Mesenchymal stem cell (in vitro differentiated cells and primary cell): Measurements from ENCODE around the gene DENND1C.

ENCODE experiments used
- DNase-seq: peaks from one replicate; pipeline ENCODE4 v3.0.0-alpha.2; 2013
- H2AFZ ChIP-seq: one replicate; pipeline ENCODE4 v1.6.1; 2013; ENCODE audit warnings: low read depth, mild to moderate bottlenecking, control low read depth, inconsistent platforms, low read length, moderate library complexity
- H2AK5ac ChIP-seq: 2 replicates; pipeline ENCODE4 v1.6.1; 2013; ENCODE audit warnings: low read length, moderate library complexity, mild to moderate bottlenecking, inconsistent platforms; ENCODE audit not compliant: severe bottlenecking
- H2BK120ac ChIP-seq: one replicate; pipeline ENCODE4 v1.6.1; 2013; ENCODE audit warnings: low read depth, mild to moderate bottlenecking, inconsistent platforms, low read length, moderate library complexity
- H2BK12ac ChIP-seq, 2 experiments: one replicate each; pipeline ENCODE4 v1.6.1; 2013; ENCODE audit warnings: inconsistent platforms in 2 of 2, low read length in 2 of 2, mild to moderate bottlenecking in 2 of 2, moderate library complexity in 2 of 2, control low read depth in 1 of 2
- H2BK15ac ChIP-seq: one replicate; pipeline ENCODE4 v1.6.1; 2013; ENCODE audit warnings: mild to moderate bottlenecking, low read depth, inconsistent platforms; ENCODE audit not compliant: poor library complexity, severe bottlenecking
- H2BK5ac ChIP-seq: 2 replicates; pipeline ENCODE4 v1.6.1; 2013; ENCODE audit warnings: low read depth, mild to moderate bottlenecking, low read length, control low read depth, inconsistent platforms; ENCODE audit not compliant: poor library complexity, severe bottlenecking
- H3K14ac ChIP-seq, 2 experiments: one replicate each; pipeline ENCODE4 v1.6.1; 2013; ENCODE audit warnings: inconsistent platforms in 2 of 2, low read length in 2 of 2, control low read depth in 1 of 2, mild to moderate bottlenecking in 1 of 2, moderate library complexity in 1 of 2
- H3K18ac ChIP-seq, 2 experiments: one replicate each; pipeline ENCODE4 v1.6.1; 2013; ENCODE audit warnings: inconsistent platforms in 2 of 2, low read length in 2 of 2, control low read depth in 1 of 2, low read depth in 1 of 2, mild to moderate bottlenecking in 1 of 2
- H3K23ac ChIP-seq, 2 experiments: one replicate each; pipeline ENCODE4 v1.6.1; 2013; ENCODE audit warnings: inconsistent platforms in 2 of 2, low read length in 2 of 2, mild to moderate bottlenecking in 2 of 2, moderate library complexity in 2 of 2, control low read depth in 1 of 2
- H3K27ac ChIP-seq: 2 replicates; pipeline ENCODE4 v1.5.1; 2013; ENCODE audit warnings: mild to moderate bottlenecking, moderate library complexity, low read length, control low read depth, inconsistent platforms; ENCODE audit not compliant: poor library complexity, severe bottlenecking
- H3K27me3 ChIP-seq, 2 experiments: 2 replicates each; pipeline versions ENCODE4 v1.6.1 to v1.7.0; 2013; ENCODE audit warnings: low read length in 2 of 2, mild to moderate bottlenecking in 2 of 2, moderate library complexity in 2 of 2, control low read depth in 1 of 2, inconsistent platforms in 1 of 2; ENCODE audit not compliant: control insufficient read depth in 1 of 2, insufficient read depth in 1 of 2
- H3K36me3 ChIP-seq, 2 experiments: 2 replicates each; pipeline versions ENCODE4 v1.6.1 to v1.7.0; 2013; ENCODE audit warnings: low read length in 2 of 2, control low read depth in 1 of 2, inconsistent platforms in 1 of 2, low read depth in 1 of 2, mild to moderate bottlenecking in 1 of 2; ENCODE audit not compliant: insufficient read depth in 2 of 2, control insufficient read depth in 1 of 2
- H3K4ac ChIP-seq, 2 experiments: one replicate each; pipeline ENCODE4 v1.6.1; 2013; ENCODE audit warnings: inconsistent platforms in 2 of 2, low read length in 2 of 2, mild to moderate bottlenecking in 2 of 2, moderate library complexity in 2 of 2, control low read depth in 1 of 2, low read depth in 1 of 2
- H3K4me1 ChIP-seq: 2 replicates; pipeline ENCODE4 v1.6.1; 2013; ENCODE audit warnings: low read depth, low read length, control low read depth; ENCODE audit not compliant: control insufficient read depth, insufficient read depth
- H3K4me2 ChIP-seq: 2 replicates; pipeline ENCODE4 v1.6.1; 2013; ENCODE audit warnings: low read length, mild to moderate bottlenecking, inconsistent platforms; ENCODE audit not compliant: poor library complexity, severe bottlenecking
- H3K4me3 ChIP-seq, 2 experiments: 2 replicates each; pipeline versions ENCODE4 v1.5.1 to v1.7.0; 2013; ENCODE audit warnings: low read length in 2 of 2, mild to moderate bottlenecking in 2 of 2, control low read depth in 1 of 2, low read depth in 1 of 2; ENCODE audit not compliant: insufficient read depth in 1 of 2
- H3K79me1 ChIP-seq: replicated peaks from 2 replicates; pipeline ENCODE4 v1.6.1; 2013; ENCODE audit warnings: mild to moderate bottlenecking, control low read depth, low read length, inconsistent platforms; ENCODE audit not compliant: poor library complexity, severe bottlenecking
- H3K9ac ChIP-seq: 2 replicates; pipeline ENCODE4 v1.7.0; 2013; ENCODE audit warnings: mild to moderate bottlenecking, low read length, moderate library complexity
- H3K9me3 ChIP-seq: 2 replicates; pipeline ENCODE4 v1.7.0; 2013; ENCODE audit warnings: mild to moderate bottlenecking, low read length; ENCODE audit not compliant: control insufficient read depth
- H4K8ac ChIP-seq: one replicate; pipeline ENCODE4 v1.6.1; 2013; ENCODE audit warnings: inconsistent platforms, mild to moderate bottlenecking, low read length, moderate library complexity
- H4K91ac ChIP-seq: one replicate; pipeline ENCODE4 v1.6.1; 2013; ENCODE audit warnings: mild to moderate bottlenecking, low read length, inconsistent platforms
- WGBS: methylation state at CpG from one replicate; pipeline ENCODE4 v1.1.7; 2013; ENCODE audit warnings: mixed read lengths; 5-methylcytosine and 5-hydroxymethylcytosine counted together

The DENND1C gene

DNA sequence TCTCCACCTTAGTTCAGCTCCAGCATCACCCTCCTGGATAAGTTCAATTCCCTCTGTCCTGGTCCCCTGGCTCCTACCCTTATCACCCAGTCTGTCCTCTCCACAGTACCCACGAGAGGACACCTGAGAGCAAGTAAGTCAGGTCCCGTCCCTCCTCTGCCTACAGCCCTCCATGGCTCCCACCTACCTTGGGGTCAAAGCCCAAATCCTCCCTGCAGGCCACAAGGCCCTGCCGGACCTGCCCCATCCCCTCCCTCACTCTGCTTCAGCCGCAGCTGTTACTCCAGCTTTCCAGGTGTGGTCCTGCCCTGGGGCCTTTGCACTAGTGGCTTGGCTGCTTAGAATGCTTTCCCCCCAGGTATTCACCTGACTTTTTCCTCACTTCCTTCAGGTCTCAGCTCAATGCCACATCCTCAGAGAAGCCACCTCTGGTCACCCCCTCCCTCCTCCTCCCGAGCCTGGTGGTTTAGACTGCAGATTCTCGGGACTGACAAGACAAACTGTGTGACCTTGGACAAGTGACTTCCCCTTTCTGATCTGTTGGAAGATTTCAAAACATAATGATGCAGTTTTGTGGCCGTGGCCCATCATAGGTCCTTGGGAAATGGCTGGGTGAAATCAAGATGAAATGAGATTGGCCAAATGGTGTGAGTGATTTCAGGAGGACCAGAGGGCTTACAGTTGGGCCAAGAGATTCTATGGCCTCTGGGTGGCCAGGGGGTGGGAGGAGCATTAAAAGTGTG lies 16.9 kb upstream of the DENND1C start:
- peaks cover 35 to 52% of the 10 kb centered on the region in 2 experiments for H3K27me3 ChIP-seq
- no peak overlapping the region for H2BK15ac ChIP-seq
- no peak overlapping the region for H3K4me2 ChIP-seq
- no peak for DNase-seq
- no peak overlapping the region for H3K9ac ChIP-seq
- H4K8ac ChIP-seq = no peak overlapping the region
- H3K4me3 ChIP-seq = no peak overlapping the region
- H3K27ac ChIP-seq = no peak overlapping the region
- H4K91ac ChIP-seq = no peak overlapping the region
- no peak overlapping the region for H2BK12ac ChIP-seq
- no peak overlapping the region for H3K14ac ChIP-seq
- 74% methylated on average over 7 of the region's 7 CpGs for WGBS
- H3K18ac ChIP-seq = no peak overlapping the region
- H3K36me3 ChIP-seq = peaks cover 0 to 11% of the 10 kb centered on the region in 2 experiments
- H2BK120ac ChIP-seq = no peak overlapping the region
- no peak overlapping the region for H3K4ac ChIP-seq
- H3K4me1 ChIP-seq = peaks cover 16% of the 10 kb centered on the region
- H2AFZ ChIP-seq = no peak overlapping the region
- no peak overlapping the region for H3K23ac ChIP-seq
- no peaks in the 10 kb centered on the region for H3K79me1 ChIP-seq
- no peak overlapping the region for H2BK5ac ChIP-seq
- H3K9me3 ChIP-seq = no peaks in the 10 kb centered on the region
- H2AK5ac ChIP-seq = no peak overlapping the region

DNA sequence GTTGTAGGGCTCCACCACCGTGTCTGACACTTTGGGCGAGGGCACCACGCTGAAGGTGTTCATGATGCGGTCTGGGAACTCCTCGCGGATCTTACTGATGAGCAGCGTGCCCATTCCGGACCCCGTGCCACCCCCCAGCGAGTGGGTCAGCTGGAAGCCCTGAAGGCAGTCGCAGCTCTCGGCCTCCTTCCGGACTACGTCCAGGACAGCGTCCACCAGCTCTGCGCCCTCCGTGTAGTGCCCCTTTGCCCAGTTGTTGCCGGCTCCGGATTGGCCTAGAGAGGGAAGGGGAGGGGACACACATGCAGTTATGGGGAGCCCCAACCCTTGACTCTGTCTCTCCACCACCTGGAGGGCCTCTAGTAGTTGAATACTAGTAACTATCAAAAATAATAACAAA lies 14.4 kb upstream of the DENND1C start:
- H3K23ac ChIP-seq = no peak overlapping the region
- no peak overlapping the region for H3K18ac ChIP-seq
- no peak overlapping the region for H4K8ac ChIP-seq
- H2AFZ ChIP-seq = no peak overlapping the region
- H2AK5ac ChIP-seq = no peak overlapping the region
- DNase-seq = no peak
- no peaks in the 10 kb centered on the region for H3K4me1 ChIP-seq
- 96% methylated on average over 15 of the region's 19 CpGs for WGBS
- peaks cover 17 to 28% of the 10 kb centered on the region in 2 experiments for H3K27me3 ChIP-seq
- H4K91ac ChIP-seq = no peak overlapping the region
- no peak overlapping the region for H2BK120ac ChIP-seq
- H3K9me3 ChIP-seq = peaks cover 12% of the 10 kb centered on the region
- no peak overlapping the region for H2BK5ac ChIP-seq
- H2BK12ac ChIP-seq = no peak overlapping the region
- H3K79me1 ChIP-seq = no peaks in the 10 kb centered on the region
- H3K36me3 ChIP-seq = peaks cover 0 to 11% of the 10 kb centered on the region in 2 experiments
- no peak overlapping the region for H3K9ac ChIP-seq
- no peak overlapping the region for H3K4me3 ChIP-seq
- no peak overlapping the region for H3K14ac ChIP-seq
- H3K4ac ChIP-seq = no peak overlapping the region
- no peak overlapping the region for H3K27ac ChIP-seq
- H2BK15ac ChIP-seq = no peak overlapping the region
- H3K4me2 ChIP-seq = no peak overlapping the region

DNA sequence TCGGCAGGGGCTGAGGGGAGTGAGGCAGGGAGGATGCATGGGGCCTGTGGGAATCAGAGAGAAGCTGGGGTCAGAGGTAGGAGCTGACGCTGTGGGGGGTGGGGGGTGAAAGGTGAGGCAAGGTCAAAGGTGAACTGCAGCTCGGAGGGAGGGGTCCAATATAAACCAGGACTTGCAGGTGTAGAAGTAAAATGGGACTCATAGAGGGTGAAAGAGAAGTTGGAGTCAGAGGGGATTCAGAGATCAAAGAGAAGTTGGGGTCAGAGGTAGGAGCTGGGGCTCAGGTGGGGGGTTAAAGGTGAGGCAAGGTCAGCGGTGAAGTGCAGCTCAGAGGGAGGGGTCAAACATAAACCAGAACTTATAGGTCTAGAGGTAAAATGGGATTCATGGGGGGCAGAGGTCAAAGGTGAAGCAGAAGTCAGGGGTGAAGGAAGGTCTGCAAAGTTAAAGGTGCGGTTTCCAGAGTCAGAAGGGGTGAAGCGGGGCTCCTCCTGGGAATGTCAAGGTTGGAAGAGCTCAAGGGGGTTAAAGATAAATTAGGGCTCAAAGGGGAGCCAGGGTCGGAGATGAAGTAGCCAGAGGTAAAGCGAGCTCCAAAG lies 12.9 kb upstream of the DENND1C start:
- H3K4me1 ChIP-seq = no peaks in the 10 kb centered on the region

DNA sequence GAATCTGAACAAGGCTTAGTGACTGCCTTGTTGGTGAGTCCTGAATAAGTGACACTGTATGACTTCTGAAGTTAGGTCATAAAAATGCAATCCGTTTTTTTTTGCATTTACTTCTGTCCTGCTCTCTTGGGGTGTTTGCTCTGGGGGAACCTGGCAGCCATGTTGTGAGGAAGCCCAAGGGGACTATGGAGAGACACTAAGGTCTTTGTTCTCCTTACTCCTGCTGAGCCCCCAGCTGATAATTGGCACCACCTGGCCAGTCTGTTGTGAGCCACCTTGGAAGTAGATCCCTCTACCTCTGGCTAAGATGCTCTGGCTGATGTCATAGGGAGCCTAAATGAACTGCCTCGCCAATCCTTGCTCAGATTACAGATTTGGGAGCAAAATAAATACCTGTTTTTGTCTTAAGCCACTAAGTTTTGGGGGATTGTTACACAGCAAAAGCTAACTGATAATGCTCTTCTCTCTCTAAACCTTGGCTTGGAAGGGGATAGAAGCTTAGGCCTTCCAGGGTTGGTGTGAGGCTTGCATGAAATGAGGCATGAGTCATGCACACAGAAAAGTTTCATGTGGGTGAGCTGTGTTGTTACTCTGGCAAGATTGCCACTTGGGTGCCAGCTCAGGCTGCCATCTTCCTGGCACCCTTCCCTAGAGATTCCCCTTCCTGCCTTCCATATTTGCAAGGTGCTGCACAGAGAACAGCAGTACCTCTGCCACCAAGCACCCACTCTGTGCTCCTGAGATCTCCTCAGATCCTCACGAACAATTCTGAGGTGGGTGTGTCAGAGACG lies 10.4 kb upstream of the DENND1C start:
- H3K4me3 ChIP-seq = no peak overlapping the region
- H3K18ac ChIP-seq = no peak overlapping the region
- H3K4me2 ChIP-seq = no peak overlapping the region
- WGBS = 59% methylated on average over 4 of the region's 4 CpGs
- no peak overlapping the region for H2BK120ac ChIP-seq
- no peak overlapping the region for H3K9ac ChIP-seq
- no peak overlapping the region for H3K4ac ChIP-seq
- no peak overlapping the region for H2AFZ ChIP-seq
- no peaks in the 10 kb centered on the region for H3K79me1 ChIP-seq
- no peak overlapping the region for H2AK5ac ChIP-seq
- H4K8ac ChIP-seq = no peak overlapping the region
- H2BK12ac ChIP-seq = no peak overlapping the region
- H3K14ac ChIP-seq = no peak overlapping the region
- no peak overlapping the region for H3K27ac ChIP-seq
- H2BK15ac ChIP-seq = no peak overlapping the region
- peaks cover 0 to 8% of the 10 kb centered on the region in 2 experiments for H3K36me3 ChIP-seq
- no peak overlapping the region for H4K91ac ChIP-seq
- DNase-seq = no peak
- H2BK5ac ChIP-seq = no peak overlapping the region
- peaks cover 12% of the 10 kb centered on the region for H3K9me3 ChIP-seq
- peaks cover 12% of the 10 kb centered on the region in 2 experiments for H3K27me3 ChIP-seq
- H3K23ac ChIP-seq = no peak overlapping the region
- no peaks in the 10 kb centered on the region for H3K4me1 ChIP-seq

More for the DNA sequence above, 12.9 kb upstream of the DENND1C start:
- H3K4ac ChIP-seq = no peak overlapping the region
- no peak overlapping the region for H2BK5ac ChIP-seq
- H3K14ac ChIP-seq = no peak overlapping the region
- no peak overlapping the region for H3K18ac ChIP-seq
- peaks cover 0 to 8% of the 10 kb centered on the region in 2 experiments for H3K36me3 ChIP-seq
- no peak overlapping the region for H2BK12ac ChIP-seq
- H3K27me3 ChIP-seq = peaks cover 14 to 22% of the 10 kb centered on the region in 2 experiments
- H3K27ac ChIP-seq = no peak overlapping the region
- no peak overlapping the region for H2AK5ac ChIP-seq
- H3K4me3 ChIP-seq = no peak overlapping the region
- H3K4me2 ChIP-seq = no peak overlapping the region
- no peak overlapping the region for H4K8ac ChIP-seq
- H3K9ac ChIP-seq = no peak overlapping the region
- no peak overlapping the region for H3K23ac ChIP-seq
- peaks cover 12% of the 10 kb centered on the region for H3K9me3 ChIP-seq
- no peak overlapping the region for H2AFZ ChIP-seq
- H2BK120ac ChIP-seq = no peak overlapping the region
- no peak for DNase-seq
- no peak overlapping the region for H4K91ac ChIP-seq
- H3K79me1 ChIP-seq = no peaks in the 10 kb centered on the region
- 78% methylated on average over 8 of the region's 8 CpGs for WGBS
- H2BK15ac ChIP-seq = no peak overlapping the region
